GM23338 (cell line): ENCODE measurements around the gene PKNOX2. TPM values are rescaled to one million over a fixed set of nuclear protein-coding genes. Genes with fewer than 3 reads are reported as not detected.

Experiments
- ATAC-seq: fragments of 200-7000 bp; cut with Tn5 transposase; 3 replicates; pipeline ENCODE4 v1.9.1; 2020
- DNase-seq: peaks from one replicate; pipeline ENCODE4 v3.0.0-alpha.2; 2015; ENCODE audit warnings: low spot score
- H2AFZ ChIP-seq: fragments of 200-600 bp; sonication (generic); 2 replicates; pipeline ENCODE4 v1.8.0; 2016; ENCODE audit warnings: antibody characterized with exemption, mild to moderate bottlenecking, moderate library complexity
- H3F3A ChIP-seq: fragments of 200-600 bp; sonication (generic); replicated peaks from 2 replicates; pipeline ENCODE4 v1.8.0; 2017; ENCODE audit warnings: antibody characterized with exemption, mixed run types, low read depth
- H3K27ac ChIP-seq: fragments of 200-600 bp; sonication (generic); 2 replicates; pipeline ENCODE4 v1.6.1; 2016; ENCODE audit warnings: low read depth
- H3K27me3 ChIP-seq: fragments of 200-600 bp; sonication (generic); 2 replicates; pipeline ENCODE4 v1.8.0; 2016; ENCODE audit warnings: mild to moderate bottlenecking, mixed run types, moderate library complexity; ENCODE audit not compliant: insufficient read depth
- H3K36me3 ChIP-seq: fragments of 200-600 bp; sonication (generic); 2 replicates; pipeline ENCODE4 v1.8.0; 2016; ENCODE audit warnings: mild to moderate bottlenecking; ENCODE audit not compliant: insufficient read depth
- H3K4me1 ChIP-seq: fragments of 200-600 bp; sonication (generic); 2 replicates; pipeline ENCODE4 v1.8.0; 2016; ENCODE audit warnings: mild to moderate bottlenecking, moderate library complexity; ENCODE audit not compliant: insufficient read depth
- H3K4me2 ChIP-seq: fragments of 200-600 bp; sonication (generic); 2 replicates; pipeline ENCODE4 v1.7.1; 2017; ENCODE audit warnings: mixed run types
- H3K4me3 ChIP-seq: fragments of 200-600 bp; sonication (generic); 2 replicates; pipeline ENCODE4 v1.6.1; 2016; ENCODE audit warnings: mixed run types
- H3K79me2 ChIP-seq: fragments of 200-600 bp; sonication (generic); replicated peaks from 2 replicates; pipeline ENCODE4 v1.8.0; 2017; ENCODE audit warnings: mild to moderate bottlenecking; ENCODE audit not compliant: insufficient read depth
- H3K9me2 ChIP-seq: fragments of 200-600 bp; sonication (generic); 2 replicates; pipeline ENCODE4 v1.8.0; 2017; ENCODE audit not compliant: insufficient read depth
- H4K20me1 ChIP-seq: fragments of 200-600 bp; sonication (generic); replicated peaks from 2 replicates; pipeline ENCODE4 v1.8.0; 2017; ENCODE audit warnings: mild to moderate bottlenecking; ENCODE audit not compliant: insufficient read depth
- H3K27ac Mint-ChIP-seq: 2 replicates; pipeline ENCODE4 v1.8.0; 2020; ENCODE audit warnings: inconsistent platforms, mild to moderate bottlenecking, moderate library complexity, mixed read lengths
- H3K27me3 Mint-ChIP-seq: 3 replicates; pipeline ENCODE4 v1.8.0; 2022; ENCODE audit warnings: low read depth, mild to moderate bottlenecking, moderate library complexity, mixed read lengths, inconsistent platforms; ENCODE audit not compliant: insufficient read depth, poor library complexity
- H3K36me3 Mint-ChIP-seq: 3 replicates; pipeline ENCODE4 v1.8.0; 2021; ENCODE audit warnings: low read depth, mild to moderate bottlenecking, inconsistent platforms, moderate library complexity, mixed read lengths
- H3K4me1 Mint-ChIP-seq: 3 replicates; pipeline ENCODE4 v1.8.0; 2020; ENCODE audit warnings: mild to moderate bottlenecking, inconsistent platforms, mixed read lengths
- H3K4me3 Mint-ChIP-seq: 3 replicates; pipeline ENCODE4 v1.8.0; 2021; ENCODE audit warnings: moderate library complexity, mild to moderate bottlenecking, inconsistent platforms, mixed read lengths
- H3K9me3 Mint-ChIP-seq: 3 replicates; pipeline ENCODE4 v1.8.0; 2020; ENCODE audit warnings: moderate library complexity, mild to moderate bottlenecking, inconsistent platforms, mixed read lengths
- CREB1 ChIP-seq: fragments of 250-450 bp; sonication (Bioruptor Pico); IDR thresholded peaks from 2 replicates; pipeline ENCODE4 v1.5.0; 2020; ENCODE audit warnings: low read depth, mild to moderate bottlenecking, moderate library complexity
- ETS1 ChIP-seq: IDR thresholded peaks from 2 replicates; pipeline ENCODE4 v1.6.1; 2016; ENCODE audit warnings: antibody characterized with exemption
- EZH2 ChIP-seq: fragments of 200-600 bp; sonication (generic); IDR thresholded peaks from one replicate; pipeline ENCODE4 v1.8.0; 2017; ENCODE audit warnings: antibody characterized with exemption, mild to moderate bottlenecking, low read depth; ENCODE audit not compliant: unreplicated experiment
- EZH2phosphoT487 ChIP-seq: fragments of 200-600 bp; sonication (generic); IDR thresholded peaks from one replicate; pipeline ENCODE4 v1.8.1; 2018; ENCODE audit warnings: antibody characterized with exemption; ENCODE audit not compliant: unreplicated experiment
- JUNB ChIP-seq: IDR thresholded peaks from one replicate; pipeline ENCODE4 v1.6.1; 2016; ENCODE audit warnings: antibody characterized with exemption; ENCODE audit not compliant: unreplicated experiment
- NANOG ChIP-seq: IDR thresholded peaks from 2 replicates; pipeline ENCODE4 v1.6.1; 2016; ENCODE audit warnings: antibody characterized with exemption, borderline replicate concordance
- STAT1 ChIP-seq: IDR thresholded peaks from one replicate; pipeline ENCODE4 v1.6.1; 2016; ENCODE audit warnings: antibody characterized with exemption; ENCODE audit not compliant: unreplicated experiment
- ZNF462 ChIP-seq: fragments of 250-450 bp; sonication (Bioruptor Pico); IDR thresholded peaks from 2 replicates; pipeline ENCODE4 v1.5.0; 2020; ENCODE audit warnings: mild to moderate bottlenecking, moderate library complexity
- polyA plus RNA-seq: library from polyadenylated mRNA; unstranded; fragments of >200 nt; fragmentation: Nextera tagmentation; extraction: Ambion mirVana; gene quantifications from 2 replicates; pipeline ENCODE4 v1.2.1, GENCODE V29; 2016
- total RNA-seq: library from RNA; depleted of rRNA; stranded (reverse); fragments of >200 nt; shearing (Covaris generic); gene quantifications from 2 replicates; pipeline ENCODE4 v1.2.3, GENCODE V29; 2014

Gene PKNOX2
- total and polyA plus RNA-seq, 2 experiments from 2014 or later = 0.42 to 0.83 TPM

GRCh38 chr11:125407046-125407445 is 242.5 kb downstream of the PKNOX2 start (continued):
- TF ChIP-seq ZNF462 = no peak
- no peak for TF ChIP-seq EZH2phosphoT487
- no peak for TF ChIP-seq CREB1 (CRISPR knock-in tag)
- TF ChIP-seq NANOG = no peak
- TF ChIP-seq JUNB = no peak
- TF ChIP-seq EZH2 = no peak

- H3K27me3 Mint-ChIP-seq = peaks cover 9% of the 10 kb centered on the region
- no peak for DNase-seq
- Histone ChIP-seq H3F3A (no peaks in the 10 kb centered on the region), H3K36me3 (no peaks in the 10 kb centered on the region), H3K9me2 (no peaks in the 10 kb centered on the region), H2AFZ (no peak overlapping the region), H3K4me2 (no peak overlapping the region), H3K27ac (no peak overlapping the region), H3K27me3 (no peaks in the 10 kb centered on the region), H4K20me1 (no peaks in the 10 kb centered on the region), H3K4me3 (no peak overlapping the region), H3K79me2 (no peaks in the 10 kb centered on the region), H3K4me1 (peaks cover 7% of the 10 kb centered on the region; the same call in 1 of the 2 replicates)
- H3K36me3 Mint-ChIP-seq = no peaks in the 10 kb centered on the region
- H3K9me3 Mint-ChIP-seq = no peaks in the 10 kb centered on the region
- ATAC-seq = no peak
- H3K27ac Mint-ChIP-seq = no peak overlapping the region
- peaks cover 40% of the 10 kb centered on the region for H3K4me1 Mint-ChIP-seq
- no peak overlapping the region for H3K4me3 Mint-ChIP-seq
- TF ChIP-seq STAT1 = no peak
- no peak for TF ChIP-seq CREB1 (CRISPR knock-in tag)
- TF ChIP-seq ZNF462 = no peak
- no peak for TF ChIP-seq ETS1
- no peak for TF ChIP-seq NANOG
These were observed 243.8 kb downstream of the PKNOX2 start for GRCh38 chr11:125408311-125408711.
